Measurements from ENCODE around the gene CXCL13.

GRCh38 chr4:77564231-77564630 lies 41.4 kb upstream of the CXCL13 start:
- no peak for TF ChIP-seq CTCF (IDR thresholded peaks at IDR 0.05; ENCODE audit: insufficient read depth, low read length, poor library complexity, severe bottlenecking)
- no peak for TF ChIP-seq EZH2phosphoT487 (conservative IDR thresholded peaks at IDR 0.05; ENCODE audit: low read length)
